ENCODE results near the gene JOSD2. TPM values are rescaled to one million over a fixed set of nuclear protein-coding genes. Genes with fewer than 3 reads are reported as not detected.

The JOSD2 gene
- polyA plus RNA-seq, 4 donors: 6.7 to 16.9 (median 8.8) TPM

DNA sequence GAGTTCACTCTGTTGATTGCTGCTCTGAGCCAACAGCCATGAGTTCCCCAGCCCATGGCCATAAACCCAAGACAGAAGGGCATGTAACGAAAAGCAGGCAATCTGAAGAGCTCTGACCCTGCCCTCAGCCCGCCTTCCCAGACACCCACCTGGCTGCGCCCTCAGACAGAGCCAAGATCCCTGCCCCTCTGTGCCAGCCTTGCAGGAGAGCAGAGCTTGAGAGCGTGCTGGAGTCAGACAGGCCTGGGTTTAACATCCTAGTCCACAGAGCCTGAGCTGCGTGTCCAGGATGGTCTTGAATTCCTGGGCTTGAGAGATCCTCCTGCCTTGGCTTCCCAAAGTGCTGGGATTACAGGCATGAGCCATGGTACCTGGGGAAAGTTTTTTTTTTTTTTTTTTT, 53.7 kb downstream of the JOSD2 start:
- DNase-seq (ENCODE audit: low read depth in 4 of 4, low spot score in 3 of 4): no peak

Other genes starting within 250 kb of the JOSD2 start
- gene KCNC3, start 181.8 kb downstream of the JOSD2 start, polyA plus RNA-seq (ENCODE audit: insufficient read length in 4 of 4): 10 to 100 TPM; 31.9 to 52.4 (median 36.7) TPM
- gene NAPSA, start 145.6 kb downstream of the JOSD2 start, polyA plus RNA-seq (ENCODE audit: insufficient read length in 4 of 4): 10 to 100 TPM in 2 of 4 donors, 1 to 10 TPM in 2; 8.5 to 11.2 (median 9.6) TPM
- gene NR1H2, start 134.7 kb downstream of the JOSD2 start, polyA plus RNA-seq (ENCODE audit: insufficient read length in 4 of 4): 10 to 100 TPM; 28.6 to 47.2 (median 32.0) TPM
- gene POLD1, start 126.8 kb downstream of the JOSD2 start, polyA plus RNA-seq (ENCODE audit: insufficient read length in 4 of 4): 10 to 100 TPM; 23.4 to 34.4 (median 26.0) TPM
- gene SPIB, start 92.3 kb downstream of the JOSD2 start, polyA plus RNA-seq (ENCODE audit: insufficient read length in 4 of 4): 1 to 10 TPM in 3 of 4 donors, under 1 TPM in 1; 0.46 to 1.7 (median 1.3) TPM
- 1 to 10 TPM in 1 of 4 donors, under 1 TPM in 3; 0.77 to 1.5 (median 0.90) TPM for gene MYBPC2, start 78.3 kb downstream of the JOSD2 start, polyA plus RNA-seq (ENCODE audit: insufficient read length in 4 of 4)
- 100 to 1,000 TPM; 115 to 189 (median 133) TPM for gene EMC10, start 34.7 kb downstream of the JOSD2 start, polyA plus RNA-seq (ENCODE audit: insufficient read length in 4 of 4)
- gene GARIN5A, start 34.3 kb downstream of the JOSD2 start, polyA plus RNA-seq (ENCODE audit: insufficient read length in 4 of 4): 10 to 100 TPM in 1 of 4 donors, 1 to 10 TPM in 3; 7.7 to 10.3 (median 9.2) TPM
- gene ASPDH, start 2.7 kb upstream of the JOSD2 start, polyA plus RNA-seq (ENCODE audit: insufficient read length in 4 of 4): 10 to 100 TPM in 3 of 4 donors, 1 to 10 TPM in 1; 6.5 to 14.8 (median 11.0) TPM
- 10 to 100 TPM; 18.1 to 29.8 (median 19.8) TPM for gene LRRC4B, start 57.2 kb upstream of the JOSD2 start, polyA plus RNA-seq (ENCODE audit: insufficient read length in 4 of 4)
- 1 to 10 TPM in 3 of 4 donors, under 1 TPM in 1; 0.96 to 1.4 (median 1.1) TPM for gene SYT3, start 128.7 kb upstream of the JOSD2 start, polyA plus RNA-seq (ENCODE audit: insufficient read length in 4 of 4)
- gene C19orf81, start 138.3 kb upstream of the JOSD2 start, polyA plus RNA-seq (ENCODE audit: insufficient read length in 4 of 4): 1 to 10 TPM; 1.8 to 5.0 (median 2.2) TPM
- 1 to 10 TPM; 5.1 to 7.2 (median 5.9) TPM for gene SHANK1, start 208.6 kb upstream of the JOSD2 start, polyA plus RNA-seq (ENCODE audit: insufficient read length in 4 of 4)
- 10 to 100 TPM; 22.8 to 39.3 (median 25.6) TPM for gene CLEC11A, start 212.2 kb upstream of the JOSD2 start, polyA plus RNA-seq (ENCODE audit: insufficient read length in 4 of 4)

Measured in right renal pelvis (tissue), 4 donors.